Measurements from ENCODE around the gene FOXL1.

The FOXL1 gene

GRCh38 chr16:86605950-86606349, 27.6 kb downstream of the FOXL1 start:
- DNase-seq (ENCODE audit: low read depth), result no peak

- no peak for DNase-seq (ENCODE audit: low read depth)
These were observed 30.0 kb downstream of the FOXL1 start for GRCh38 chr16:86608301-86608747.

- no peak for DNase-seq (ENCODE audit: low read depth)
These were observed 30.8 kb downstream of the FOXL1 start for GRCh38 chr16:86609115-86609514.

- no peak for DNase-seq (ENCODE audit: low read depth)
These were observed 31.3 kb downstream of the FOXL1 start for GRCh38 chr16:86609661-86610060.

GRCh38 chr16:86610779-86611524, 32.6 kb downstream of the FOXL1 start:
- no peak for DNase-seq (ENCODE audit: low read depth)

- DNase-seq (ENCODE audit: low read depth), result no peak
These were observed 33.1 kb downstream of the FOXL1 start for GRCh38 chr16:86611525-86611855.

GRCh38 chr16:86611941-86612340, 33.6 kb downstream of the FOXL1 start:
- no peak for DNase-seq (ENCODE audit: low read depth)

GRCh38 chr16:86614699-86615098, 36.4 kb downstream of the FOXL1 start:
- DNase-seq (ENCODE audit: low read depth), result no peak

- DNase-seq (ENCODE audit: low read depth), result no peak
These were observed 38.6 kb downstream of the FOXL1 start for GRCh38 chr16:86616906-86617305.

GRCh38 chr16:86618431-86619238, 40.3 kb downstream of the FOXL1 start:
- no peak for DNase-seq (ENCODE audit: low read depth)

GRCh38 chr16:86619239-86619794, 41.0 kb downstream of the FOXL1 start:
- no peak for DNase-seq (ENCODE audit: low read depth)

GRCh38 chr16:86620184-86620583, 41.8 kb downstream of the FOXL1 start:
- DNase-seq (ENCODE audit: low read depth), result no peak

GRCh38 chr16:86621966-86622365, 43.6 kb downstream of the FOXL1 start:
- no peak for DNase-seq (ENCODE audit: low read depth)

GRCh38 chr16:86622700-86623615, 44.6 kb downstream of the FOXL1 start:
- DNase-seq (ENCODE audit: low read depth), result no peak

GRCh38 chr16:86625029-86625428, 46.7 kb downstream of the FOXL1 start:
- no peak for DNase-seq (ENCODE audit: low read depth)

GRCh38 chr16:86625821-86626220, 47.5 kb downstream of the FOXL1 start:
- DNase-seq (ENCODE audit: low read depth), result no peak

GRCh38 chr16:86626284-86626683, 47.9 kb downstream of the FOXL1 start:
- no peak for DNase-seq (ENCODE audit: low read depth)

GRCh38 chr16:86626966-86627365, 48.6 kb downstream of the FOXL1 start:
- no peak for DNase-seq (ENCODE audit: low read depth)

GRCh38 chr16:86628614-86629013, 50.3 kb downstream of the FOXL1 start:
- DNase-seq (ENCODE audit: low read depth), result no peak

- DNase-seq (ENCODE audit: low read depth), result no peak
These were observed 52.1 kb downstream of the FOXL1 start for GRCh38 chr16:86630471-86630870.

GRCh38 chr16:86631444-86631843, 53.1 kb downstream of the FOXL1 start:
- DNase-seq (ENCODE audit: low read depth), result no peak
